Kidney epithelial cell (primary cell): ENCODE data around the gene DPF3. TPM values are rescaled to one million over a fixed set of nuclear protein-coding genes. Genes with fewer than 3 reads are reported as not detected.

Experiments
- DNase-seq: peaks from one replicate; pipeline ENCODE4 v3.0.0-alpha.2; 2010; ENCODE audit warnings: low read depth
- H3K27me3 ChIP-seq: 2 replicates; pipeline ENCODE4 v1.6.0; 2011; ENCODE audit warnings: low read length; ENCODE audit not compliant: control insufficient read depth, insufficient read depth
- H3K36me3 ChIP-seq: 2 replicates; pipeline ENCODE4 v1.5.1; 2011; ENCODE audit warnings: low read length; ENCODE audit not compliant: control insufficient read depth, insufficient read depth
- H3K4me3 ChIP-seq: 2 replicates; pipeline ENCODE4 v1.5.1; 2011; ENCODE audit warnings: low read depth, mild to moderate bottlenecking, control low read depth, low read length
- total RNA-seq: library from RNA; depleted of rRNA; stranded (reverse); fragments of >200 nt; gene quantifications from 2 replicates; pipeline ENCODE4 v1.2.3, GENCODE V29; 2015
- TF ChIP-seq, protein P1 (sequence below): IDR thresholded peaks from 2 replicates; pipeline ENCODE4 v1.5.1; 2011; ENCODE audit warnings: mild to moderate bottlenecking, moderate library complexity, low read length, control low read depth, inconsistent platforms; ENCODE audit not compliant: insufficient read depth, poor library complexity, severe bottlenecking

The DPF3 gene
- total RNA-seq, 1 donor from 2014 or later = 0.79 TPM

DNA sequence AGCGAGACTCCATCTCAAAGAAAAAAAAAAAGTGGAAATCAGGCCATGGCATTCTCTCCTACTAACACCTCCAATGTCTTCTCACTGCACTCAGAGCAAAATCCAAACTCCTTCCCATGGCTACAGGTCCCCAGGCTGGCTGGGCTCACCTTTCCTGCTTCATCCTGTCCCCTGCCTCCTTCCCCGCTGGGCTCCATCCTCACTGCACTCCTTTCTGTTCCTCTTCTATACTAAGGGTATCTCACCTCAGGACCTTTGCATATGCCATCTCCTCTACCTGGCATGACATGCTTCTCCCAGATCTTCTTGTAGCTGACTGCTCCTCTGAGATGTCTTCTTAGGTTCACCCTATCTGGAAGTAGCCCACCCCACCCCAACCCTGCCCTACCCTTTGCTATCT lies 111.1 kb downstream of the DPF3 start:
- no peaks in the 10 kb centered on the region for H3K27me3 ChIP-seq
- TF ChIP-seq, protein P1, sequence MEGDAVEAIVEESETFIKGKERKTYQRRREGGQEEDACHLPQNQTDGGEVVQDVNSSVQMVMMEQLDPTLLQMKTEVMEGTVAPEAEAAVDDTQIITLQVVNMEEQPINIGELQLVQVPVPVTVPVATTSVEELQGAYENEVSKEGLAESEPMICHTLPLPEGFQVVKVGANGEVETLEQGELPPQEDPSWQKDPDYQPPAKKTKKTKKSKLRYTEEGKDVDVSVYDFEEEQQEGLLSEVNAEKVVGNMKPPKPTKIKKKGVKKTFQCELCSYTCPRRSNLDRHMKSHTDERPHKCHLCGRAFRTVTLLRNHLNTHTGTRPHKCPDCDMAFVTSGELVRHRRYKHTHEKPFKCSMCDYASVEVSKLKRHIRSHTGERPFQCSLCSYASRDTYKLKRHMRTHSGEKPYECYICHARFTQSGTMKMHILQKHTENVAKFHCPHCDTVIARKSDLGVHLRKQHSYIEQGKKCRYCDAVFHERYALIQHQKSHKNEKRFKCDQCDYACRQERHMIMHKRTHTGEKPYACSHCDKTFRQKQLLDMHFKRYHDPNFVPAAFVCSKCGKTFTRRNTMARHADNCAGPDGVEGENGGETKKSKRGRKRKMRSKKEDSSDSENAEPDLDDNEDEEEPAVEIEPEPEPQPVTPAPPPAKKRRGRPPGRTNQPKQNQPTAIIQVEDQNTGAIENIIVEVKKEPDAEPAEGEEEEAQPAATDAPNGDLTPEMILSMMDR = no peak
- H3K4me3 ChIP-seq = no peak overlapping the region
- no peak for DNase-seq
- no peaks in the 10 kb centered on the region for H3K36me3 ChIP-seq

DNA sequence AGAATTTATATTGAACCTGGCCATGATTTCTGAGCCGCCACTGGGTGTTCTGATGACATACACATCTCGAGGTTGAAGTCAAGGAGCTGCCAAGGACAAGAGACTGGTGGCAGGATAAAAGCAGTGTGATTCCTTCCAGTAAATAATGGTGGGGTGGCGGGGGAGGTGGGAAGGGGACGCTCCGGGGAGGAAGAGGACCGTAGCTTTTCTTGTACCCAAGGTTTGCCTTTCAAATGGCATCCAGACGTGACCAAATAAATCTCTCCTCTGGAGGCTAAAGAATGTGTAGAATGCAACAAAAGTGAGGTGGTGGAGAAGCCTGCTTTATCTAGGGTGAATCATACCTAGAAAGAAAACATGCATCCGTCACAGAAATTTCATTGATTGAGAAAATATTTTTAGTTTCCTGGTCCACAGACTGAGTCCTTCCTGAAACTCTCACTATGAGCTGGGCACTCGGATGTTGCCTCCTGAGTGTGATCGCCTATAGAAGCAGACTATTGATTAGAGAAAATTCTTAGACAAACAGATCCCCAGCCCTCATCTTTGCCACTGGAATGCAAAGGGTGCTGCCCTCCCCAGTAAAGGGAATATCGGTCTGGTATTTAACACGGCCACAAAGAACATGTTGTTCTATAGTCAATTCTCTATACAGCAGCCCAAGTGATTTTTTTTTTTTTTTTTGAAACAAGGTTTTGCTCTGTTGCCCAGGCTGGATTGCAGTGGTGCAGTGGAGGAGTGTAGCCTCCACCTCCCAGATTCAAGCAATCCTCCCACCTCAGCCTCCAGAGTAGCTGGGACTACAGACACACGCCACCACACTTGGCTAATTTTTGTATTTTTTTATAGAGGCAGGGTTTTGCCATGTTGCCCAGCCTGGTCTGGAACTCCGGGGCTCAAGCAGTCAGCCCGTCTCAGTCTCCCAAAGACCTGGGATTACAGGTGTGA lies 112.1 kb downstream of the DPF3 start:
- peak; percentile 69 for DNase-seq
- TF ChIP-seq, protein P1 = no peak
- no peak overlapping the region for H3K4me3 ChIP-seq
- H3K27me3 ChIP-seq = no peaks in the 10 kb centered on the region
- H3K36me3 ChIP-seq = no peaks in the 10 kb centered on the region

DNA sequence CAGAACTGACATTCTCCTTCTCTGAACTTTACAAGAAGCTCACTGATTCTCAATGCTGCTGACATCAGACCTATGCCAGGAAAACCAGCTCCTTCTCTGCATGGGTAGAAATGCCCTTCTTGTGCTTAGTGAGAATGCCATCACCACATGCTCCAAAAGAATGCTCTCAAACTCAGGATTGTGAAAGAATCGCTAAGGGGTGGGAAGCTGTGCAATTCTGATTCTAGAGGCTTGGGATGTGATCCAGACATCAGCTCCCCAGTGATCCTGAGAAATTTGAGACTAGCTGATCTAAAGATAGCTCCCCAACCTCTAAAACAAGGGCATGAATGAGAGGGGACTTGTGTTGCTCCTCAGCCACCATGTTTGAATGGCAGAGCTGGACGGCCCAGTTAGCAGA lies 113.2 kb downstream of the DPF3 start:
- H3K27me3 ChIP-seq = no peaks in the 10 kb centered on the region
- H3K36me3 ChIP-seq = no peaks in the 10 kb centered on the region
- peak; percentile 7 for DNase-seq
- TF ChIP-seq, protein P1 = no peak
- no peak overlapping the region for H3K4me3 ChIP-seq

DNA sequence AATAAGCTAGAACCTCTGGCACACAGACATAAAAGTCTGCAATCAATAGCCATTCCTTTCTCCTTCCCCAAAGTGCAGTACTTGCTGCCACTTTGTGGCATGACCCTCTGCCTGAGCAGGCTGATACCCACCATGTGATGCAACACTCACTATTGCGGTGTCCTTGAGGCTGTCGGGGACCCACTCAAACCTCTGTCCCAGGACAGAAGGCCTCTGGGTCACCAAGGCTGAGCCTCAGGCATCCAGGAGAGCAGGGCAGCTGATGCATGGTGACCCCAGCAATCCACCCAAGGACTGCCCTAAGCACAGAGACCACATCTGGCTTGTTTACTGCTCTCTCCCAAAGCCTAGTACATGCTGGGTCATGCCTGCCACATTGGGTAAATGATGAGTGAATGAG lies 114.2 kb downstream of the DPF3 start:
- H3K4me3 ChIP-seq = no peak overlapping the region
- no peaks in the 10 kb centered on the region for H3K36me3 ChIP-seq
- DNase-seq = no peak
- TF ChIP-seq, protein P1 = no peak
- H3K27me3 ChIP-seq = no peaks in the 10 kb centered on the region

DNA sequence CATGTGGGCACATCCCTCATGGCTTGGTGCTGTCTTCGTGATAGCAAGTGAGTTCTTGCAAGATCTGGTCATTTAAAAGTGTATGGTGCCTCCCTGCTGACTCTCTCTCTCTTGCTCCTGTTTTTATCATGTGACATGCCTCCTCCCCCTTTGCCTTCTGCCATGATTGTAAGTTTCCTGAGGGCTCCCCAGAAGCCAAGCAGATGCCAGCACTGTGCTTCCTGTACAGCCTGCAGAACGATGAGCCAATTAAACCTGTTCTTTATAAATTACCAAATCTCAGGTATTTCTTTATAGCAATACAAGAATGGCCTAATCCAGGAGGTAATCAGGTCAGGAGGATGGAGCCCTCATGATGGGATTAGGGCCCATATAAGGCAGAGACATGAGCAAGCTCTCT lies 116.3 kb downstream of the DPF3 start:
- no peaks in the 10 kb centered on the region for H3K36me3 ChIP-seq
- TF ChIP-seq, protein P1 = no peak
- DNase-seq = no peak
- no peaks in the 10 kb centered on the region for H3K27me3 ChIP-seq
- no peak overlapping the region for H3K4me3 ChIP-seq

DNA sequence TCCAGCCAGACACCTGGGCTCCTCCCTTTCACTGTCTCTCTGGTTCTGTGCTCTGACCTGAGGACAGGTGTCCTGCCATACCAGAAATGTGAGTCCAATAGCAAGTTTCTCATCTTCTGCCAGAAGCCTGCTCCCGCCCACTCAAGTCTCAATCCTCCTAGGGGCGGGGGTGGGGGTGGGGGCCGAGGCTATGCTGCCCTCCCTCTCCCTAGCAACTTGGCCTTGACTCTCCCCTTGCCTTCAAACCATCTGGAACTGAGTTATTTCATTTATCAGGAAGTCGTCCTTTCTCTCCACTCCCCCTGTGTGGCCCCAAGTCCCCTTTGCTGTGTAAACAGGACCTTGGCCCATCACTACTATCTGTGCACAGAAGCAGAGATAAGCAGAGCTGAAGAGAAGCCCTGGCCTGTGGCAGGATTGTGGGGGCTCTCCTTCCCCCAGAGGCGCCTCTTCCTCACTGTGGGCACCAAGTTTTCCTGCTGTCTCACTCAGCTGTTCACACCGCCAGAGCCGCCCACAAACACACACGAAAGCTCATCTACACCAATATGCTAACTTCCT lies 117.1 kb downstream of the DPF3 start:
- no peak overlapping the region for H3K4me3 ChIP-seq
- no peaks in the 10 kb centered on the region for H3K36me3 ChIP-seq
- H3K27me3 ChIP-seq = no peaks in the 10 kb centered on the region
- no peak for DNase-seq
- TF ChIP-seq, protein P1 = no peak
